Upper lobe of left lung (tissue), 4 donors: ENCODE measurements around the gene ALPI.

Experiments used
- CTCF ChIP-seq, 6 experiments: fragments of 450-650 bp in 4 of 6; fragments of 200-600 bp in 2 of 6; sonication (generic) in 2 of 6; IDR thresholded peaks; one replicate each; pipeline ENCODE4 v1.5.1; 2016 to 2019; ENCODE audit warnings: antibody characterized with exemption in 6 of 6
- POLR2A ChIP-seq, 4 donors: fragments of 450-650 bp; IDR thresholded peaks; one replicate each; pipeline ENCODE4 v1.5.1; 2016 to 2017; ENCODE audit warnings: antibody characterized with exemption in 4 of 4, mild to moderate bottlenecking in 2 of 4

- TF ChIP-seq CTCF (IDR thresholded peaks at IDR 0.05) (no peak), POLR2A (IDR thresholded peaks at IDR 0.05) (no peak)
Measured at GRCh38 chr2:232422051-232422450, 33.9 kb upstream of the ALPI start.
